HL-60/S4 (cell line): ENCODE data around the gene LRP5.

Experiments used
- in situ Hi-C: fragments of 300-500 bp; cut with MboI; formaldehyde crosslinking; loops from 2 replicates; pipeline ENCODE4 v1.14.3; 2022; ENCODE audit warnings: low sequenced_read_pairs

Gene LRP5

GRCh38 chr11:68488623-68489022 lies 176.2 kb downstream of the LRP5 start:
- in situ Hi-C loops, result no loop called here

GRCh38 chr11:68495220-68495729 lies 182.9 kb downstream of the LRP5 start:
- in situ Hi-C loops, result no loop called here

- in situ Hi-C loops, result no loop called here
Observed at GRCh38 chr11:68495872-68496271, 183.5 kb downstream of the LRP5 start.

GRCh38 chr11:68497761-68498160 lies 185.4 kb downstream of the LRP5 start:
- in situ Hi-C loops, result no loop called here

DNA sequence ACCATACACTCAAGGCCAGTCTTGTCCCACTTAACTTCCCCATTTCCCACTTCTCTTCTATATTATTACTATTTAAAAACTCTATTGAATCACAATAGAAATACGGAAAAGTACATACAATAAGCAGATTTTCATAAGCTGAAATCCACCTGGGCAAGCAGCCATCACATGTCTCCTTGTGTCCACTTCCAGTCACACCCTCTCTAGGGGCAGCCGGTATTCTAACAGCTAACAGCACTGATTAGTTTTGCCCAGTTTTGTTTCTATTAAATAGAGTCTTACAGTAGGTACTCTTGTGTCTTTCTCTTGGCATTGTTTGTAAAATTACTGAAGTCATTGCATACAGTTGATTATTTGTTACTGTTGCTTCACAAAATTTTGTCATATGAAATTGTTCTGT lies 185.9 kb downstream of the LRP5 start:
- in situ Hi-C loops, result no loop called here
